Sigmoid colon (tissue), 4 donors: ENCODE results near the gene CNTNAP1.

Source experiments
- CTCF ChIP-seq, 4 experiments: fragments of 450-650 bp in 3 of 4; fragments of 200-600 bp in 1 of 4; IDR thresholded peaks; one replicate each; pipeline ENCODE4 v1.5.1; 2016 to 2019; ENCODE audit warnings: antibody characterized with exemption in 4 of 4, mild to moderate bottlenecking in 3 of 4, moderate library complexity in 2 of 4
- EP300 ChIP-seq, 4 donors: sonication (generic); formaldehyde crosslinking; IDR thresholded peaks; one replicate each; pipeline ENCODE4 v1.6.1; 2017; ENCODE audit warnings: antibody characterized with exemption in 4 of 4

- TF ChIP-seq CTCF (IDR thresholded peaks at IDR 0.05) = no peak
- no peak for TF ChIP-seq EP300 (IDR thresholded peaks at IDR 0.05)
These were observed 6.9 kb upstream of the CNTNAP1 start for GRCh38 chr17:42675348-42675964.
